Cortex of kidney (tissue), 1 donor: ENCODE data around the gene TOMT.
"Not testable (repeated sequence)": the region's sequence is repeated elsewhere in the genome, so short reads cannot be mapped to it uniquely, and the experiment has no call there.

Experiments
- DNase-seq: peaks from one replicate; lab custom pipeline; 2025; lab: John Stamatoyannopoulos, UW

Gene TOMT

GRCh38 chr11:72127923-72128322, 22.2 kb downstream of the TOMT start:
- no peak for DNase-seq

GRCh38 chr11:72129381-72129780, 23.7 kb downstream of the TOMT start:
- DNase-seq = no peak

- DNase-seq = no peak
Measured at GRCh38 chr11:72132646-72133045, 26.9 kb downstream of the TOMT start.

GRCh38 chr11:72135473-72135872, 29.7 kb downstream of the TOMT start, which contains the start of gene FOLR3:
Gene FOLR3 (plus strand): TSS chr11:72135725. CDS start chr11:72135953, 228 bp downstream.
- DNase-seq = not testable (repeated sequence)

- no peak for DNase-seq
Measured at GRCh38 chr11:72135891-72136683, 30.4 kb downstream of the TOMT start.

GRCh38 chr11:72136684-72137262, 31.0 kb downstream of the TOMT start:
- DNase-seq = no peak

- no peak for DNase-seq
Measured at GRCh38 chr11:72138821-72139390, 33.2 kb downstream of the TOMT start.

GRCh38 chr11:72139500-72139899, 33.8 kb downstream of the TOMT start:
- no peak for DNase-seq

- no peak for DNase-seq
Measured at GRCh38 chr11:72140661-72141060, 34.9 kb downstream of the TOMT start.

- DNase-seq = no peak
Measured at GRCh38 chr11:72141066-72141465, 35.3 kb downstream of the TOMT start.

GRCh38 chr11:72142086-72142485, 36.4 kb downstream of the TOMT start:
- DNase-seq = not testable (repeated sequence)

- DNase-seq = not testable (repeated sequence)
Measured at GRCh38 chr11:72142543-72142942, 36.8 kb downstream of the TOMT start.

GRCh38 chr11:72144807-72145565, 39.3 kb downstream of the TOMT start:
- no peak for DNase-seq

- DNase-seq = no peak
Measured at GRCh38 chr11:72146625-72147024, 40.9 kb downstream of the TOMT start.

GRCh38 chr11:72150882-72151281, 45.2 kb downstream of the TOMT start:
- no peak for DNase-seq

- not testable (repeated sequence) for DNase-seq
Measured at GRCh38 chr11:72153874-72154273, 48.1 kb downstream of the TOMT start.

GRCh38 chr11:72154816-72155215, 49.1 kb downstream of the TOMT start:
- DNase-seq = no peak

- DNase-seq = no peak
Measured at GRCh38 chr11:72155751-72156150, 50.0 kb downstream of the TOMT start.

GRCh38 chr11:72157131-72157530, 51.4 kb downstream of the TOMT start:
- no peak for DNase-seq
